Effector CD8-positive, alpha-beta T cell (primary cell): ENCODE results near the gene VAV2.

Experiments
- DNase-seq: peaks from one replicate; lab custom pipeline; 2025; lab: John Stamatoyannopoulos, UW

The VAV2 gene

GRCh38 chr9:133980864-133981588 lies 11.1 kb downstream of the VAV2 start:
- DNase-seq, result no peak

- no peak for DNase-seq
Observed at GRCh38 chr9:133979921-133980863, 11.9 kb downstream of the VAV2 start.

- DNase-seq, result no peak
Observed at GRCh38 chr9:133979273-133979920, 12.7 kb downstream of the VAV2 start.

GRCh38 chr9:133978899-133979272 lies 13.2 kb downstream of the VAV2 start:
- DNase-seq, result no peak

GRCh38 chr9:133978226-133978898 lies 13.8 kb downstream of the VAV2 start:
- no peak for DNase-seq

GRCh38 chr9:133977421-133978201 lies 14.5 kb downstream of the VAV2 start:
- DNase-seq, result no peak

- no peak for DNase-seq
Observed at GRCh38 chr9:133976887-133977286, 15.2 kb downstream of the VAV2 start.

- DNase-seq, result no peak
Observed at GRCh38 chr9:133976191-133976861, 15.8 kb downstream of the VAV2 start.

- no peak for DNase-seq
Observed at GRCh38 chr9:133975511-133975910, 16.6 kb downstream of the VAV2 start.

GRCh38 chr9:133974631-133975341 lies 17.3 kb downstream of the VAV2 start:
- DNase-seq, result no peak

- DNase-seq, result no peak
Observed at GRCh38 chr9:133973791-133974630, 18.1 kb downstream of the VAV2 start.

- DNase-seq, result no peak
Observed at GRCh38 chr9:133973111-133973790, 18.9 kb downstream of the VAV2 start.

GRCh38 chr9:133971981-133972941 lies 19.9 kb downstream of the VAV2 start:
- no peak for DNase-seq

GRCh38 chr9:133971121-133971951 lies 20.8 kb downstream of the VAV2 start:
- DNase-seq, result no peak

GRCh38 chr9:133970581-133971058 lies 21.5 kb downstream of the VAV2 start:
- DNase-seq, result no peak
